HEK293 (cell line): Measurements from ENCODE around the gene PARD3.

Experiments used
- CTCF ChIP-seq: fragments of 450-650 bp; formaldehyde crosslinking; IDR thresholded peaks from 2 replicates; pipeline ENCODE4 v1.5.1; 2016; ENCODE audit warnings: missing biosample characterization, missing genetic modification characterization
- GLIS1 ChIP-seq: fragments of 450-650 bp; formaldehyde crosslinking; IDR thresholded peaks from 2 replicates; pipeline ENCODE4 v1.5.1; 2016; ENCODE audit warnings: missing biosample characterization, missing genetic modification characterization
- PRDM1 ChIP-seq: fragments of 450-650 bp; formaldehyde crosslinking; IDR thresholded peaks from 2 replicates; pipeline ENCODE4; 2016; ENCODE audit warnings: missing biosample characterization, missing genetic modification characterization
- TRIM28 ChIP-seq: IDR thresholded peaks from 2 replicates; pipeline ENCODE4 v1.6.1; 2011; ENCODE audit warnings: low read length, control low read depth, borderline replicate concordance
- ZNF335 ChIP-seq: fragments of 450-650 bp; formaldehyde crosslinking; conservative IDR thresholded peaks from 2 replicates; pipeline ENCODE4 v1.5.1; 2016; ENCODE audit warnings: missing biosample characterization, missing genetic modification characterization
- ZNF423 ChIP-seq: fragments of 450-650 bp; formaldehyde crosslinking; IDR thresholded peaks from 2 replicates; pipeline ENCODE4 v1.5.1; 2016; ENCODE audit warnings: missing biosample characterization, missing genetic modification characterization
- TF ChIP-seq, protein P1 (sequence below): fragments of 450-650 bp; formaldehyde crosslinking; IDR thresholded peaks from 2 replicates; pipeline ENCODE4 v1.5.0; 2017; ENCODE audit warnings: missing biosample characterization, missing genetic modification characterization, borderline replicate concordance
- TF ChIP-seq, protein P2 (sequence below): fragments of 450-650 bp; formaldehyde crosslinking; IDR thresholded peaks from 2 replicates; pipeline ENCODE4 v1.5.1; 2017; ENCODE audit warnings: missing biosample characterization, missing genetic modification characterization

DNA sequence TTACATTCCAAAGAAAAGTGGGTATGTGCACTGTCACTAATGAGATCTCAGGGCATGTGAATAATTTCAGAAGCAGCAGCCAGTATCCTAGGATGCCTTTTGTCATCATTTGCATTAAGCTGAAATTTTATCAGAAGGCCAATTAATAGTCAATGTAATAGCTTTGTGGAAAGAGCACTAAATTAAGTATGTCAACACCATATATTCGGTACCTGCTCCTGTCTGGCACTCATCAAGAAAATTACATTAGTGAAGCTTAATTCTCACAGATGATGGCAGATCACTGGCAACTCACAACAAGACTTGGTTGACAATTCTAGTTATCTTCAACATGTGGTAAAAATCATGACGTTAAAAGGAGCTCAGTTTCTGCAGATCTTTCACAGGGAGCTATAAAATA lies 271.4 kb downstream of the PARD3 start:
- TF ChIP-seq CTCF (tag by site-specific recombination) (no peak), TRIM28 (no peak), PRDM1 (no peak), GLIS1 (tag by site-specific recombination) (no peak), ZNF423 (no peak), ZNF335 (tag by site-specific recombination) (no peak)
- TF ChIP-seq, protein P1, sequence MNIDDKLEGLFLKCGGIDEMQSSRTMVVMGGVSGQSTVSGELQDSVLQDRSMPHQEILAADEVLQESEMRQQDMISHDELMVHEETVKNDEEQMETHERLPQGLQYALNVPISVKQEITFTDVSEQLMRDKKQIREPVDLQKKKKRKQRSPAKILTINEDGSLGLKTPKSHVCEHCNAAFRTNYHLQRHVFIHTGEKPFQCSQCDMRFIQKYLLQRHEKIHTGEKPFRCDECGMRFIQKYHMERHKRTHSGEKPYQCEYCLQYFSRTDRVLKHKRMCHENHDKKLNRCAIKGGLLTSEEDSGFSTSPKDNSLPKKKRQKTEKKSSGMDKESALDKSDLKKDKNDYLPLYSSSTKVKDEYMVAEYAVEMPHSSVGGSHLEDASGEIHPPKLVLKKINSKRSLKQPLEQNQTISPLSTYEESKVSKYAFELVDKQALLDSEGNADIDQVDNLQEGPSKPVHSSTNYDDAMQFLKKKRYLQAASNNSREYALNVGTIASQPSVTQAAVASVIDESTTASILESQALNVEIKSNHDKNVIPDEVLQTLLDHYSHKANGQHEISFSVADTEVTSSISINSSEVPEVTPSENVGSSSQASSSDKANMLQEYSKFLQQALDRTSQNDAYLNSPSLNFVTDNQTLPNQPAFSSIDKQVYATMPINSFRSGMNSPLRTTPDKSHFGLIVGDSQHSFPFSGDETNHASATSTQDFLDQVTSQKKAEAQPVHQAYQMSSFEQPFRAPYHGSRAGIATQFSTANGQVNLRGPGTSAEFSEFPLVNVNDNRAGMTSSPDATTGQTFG (tag by site-specific recombination), result no peak
- TF ChIP-seq, protein P2, sequence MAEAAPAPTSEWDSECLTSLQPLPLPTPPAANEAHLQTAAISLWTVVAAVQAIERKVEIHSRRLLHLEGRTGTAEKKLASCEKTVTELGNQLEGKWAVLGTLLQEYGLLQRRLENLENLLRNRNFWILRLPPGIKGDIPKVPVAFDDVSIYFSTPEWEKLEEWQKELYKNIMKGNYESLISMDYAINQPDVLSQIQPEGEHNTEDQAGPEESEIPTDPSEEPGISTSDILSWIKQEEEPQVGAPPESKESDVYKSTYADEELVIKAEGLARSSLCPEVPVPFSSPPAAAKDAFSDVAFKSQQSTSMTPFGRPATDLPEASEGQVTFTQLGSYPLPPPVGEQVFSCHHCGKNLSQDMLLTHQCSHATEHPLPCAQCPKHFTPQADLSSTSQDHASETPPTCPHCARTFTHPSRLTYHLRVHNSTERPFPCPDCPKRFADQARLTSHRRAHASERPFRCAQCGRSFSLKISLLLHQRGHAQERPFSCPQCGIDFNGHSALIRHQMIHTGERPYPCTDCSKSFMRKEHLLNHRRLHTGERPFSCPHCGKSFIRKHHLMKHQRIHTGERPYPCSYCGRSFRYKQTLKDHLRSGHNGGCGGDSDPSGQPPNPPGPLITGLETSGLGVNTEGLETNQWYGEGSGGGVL (tag by site-specific recombination), result no peak
